Type B pancreatic cell (in vitro differentiated cells): ENCODE data around the gene COA1. TPM values are rescaled to one million over a fixed set of nuclear protein-coding genes. Genes with fewer than 3 reads are reported as not detected.

Source experiments
- DNase-seq: peaks from one replicate; pipeline ENCODE4 v3.0.0; 2021; ENCODE audit warnings: mixed read lengths; ENCODE audit not compliant: unreplicated experiment; ENCODE audit errors: extremely low spot score
- H3K27ac Mint-ChIP-seq: 2 replicates; pipeline ENCODE4 v1.8.0; 2021; ENCODE audit warnings: mild to moderate bottlenecking, mixed read lengths
- H3K27me3 Mint-ChIP-seq: 2 replicates; pipeline ENCODE4 v1.8.0; 2021; ENCODE audit warnings: mixed read lengths
- H3K36me3 Mint-ChIP-seq: 2 replicates; pipeline ENCODE4 v1.8.0; 2021; ENCODE audit warnings: mixed read lengths
- H3K4me1 Mint-ChIP-seq: one replicate; pipeline ENCODE4 v1.8.0; 2021; ENCODE audit warnings: mixed read lengths; ENCODE audit not compliant: unreplicated experiment
- H3K4me3 Mint-ChIP-seq: 2 replicates; pipeline ENCODE4 v1.8.0; 2021; ENCODE audit warnings: mild to moderate bottlenecking, mixed read lengths
- H3K9me3 Mint-ChIP-seq: 2 replicates; pipeline ENCODE4 v1.8.0; 2021; ENCODE audit warnings: mixed read lengths
- total RNA-seq: library from RNA; stranded (reverse); gene quantifications from 2 replicates; pipeline ENCODE4 v1.2.1, GENCODE V29; 2021; ENCODE audit warnings: low replicate concordance
- TF ChIP-seq, protein P1 (sequence below): fragments of 200-600 bp; sonication (generic); conservative IDR thresholded peaks from 2 replicates; pipeline ENCODE4 v1.5.0; 2021; ENCODE audit warnings: antibody characterized with exemption, mild to moderate bottlenecking

COA1 gene
- total RNA-seq, 1 donor from 2014 or later = 75.3 TPM

DNA sequence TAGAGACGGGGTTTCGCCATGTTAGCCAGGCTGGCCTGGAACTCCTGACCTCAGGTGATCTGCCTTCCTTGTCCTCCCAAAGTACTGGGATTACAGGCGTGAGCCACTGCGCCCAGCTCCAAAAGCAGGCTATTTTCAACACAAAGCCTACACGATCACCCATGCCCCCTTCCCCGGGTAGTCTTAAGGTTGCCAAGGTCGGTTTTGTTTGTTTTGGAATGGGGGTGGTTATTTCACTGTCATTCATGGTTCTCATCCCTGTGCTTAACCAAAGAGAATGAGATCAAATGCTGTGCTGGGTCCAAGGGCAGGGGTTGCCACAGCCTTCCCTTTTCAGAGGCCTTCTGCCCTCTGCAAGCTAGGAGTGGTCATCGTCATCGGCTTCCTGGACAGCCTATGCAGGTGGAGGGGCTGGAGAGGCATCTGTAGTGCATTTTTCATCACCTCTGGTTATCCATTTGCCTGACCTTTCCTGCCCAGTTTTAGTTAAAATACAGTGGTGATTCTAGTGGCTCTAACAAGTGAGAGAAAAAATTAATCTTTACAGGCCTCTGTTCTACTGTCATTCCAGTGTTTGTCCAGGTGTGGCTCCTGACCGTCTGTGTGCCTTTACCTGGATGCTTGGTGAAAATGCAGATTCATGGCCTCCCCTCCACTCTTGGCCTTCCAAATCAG is 40.6 kb upstream of the COA1 start:
- peaks cover under 1% of the 10 kb centered on the region for H3K4me1 Mint-ChIP-seq
- H3K27me3 Mint-ChIP-seq = no peaks in the 10 kb centered on the region
- H3K27ac Mint-ChIP-seq = no peak overlapping the region
- peak; percentile 18 for DNase-seq
- no peaks in the 10 kb centered on the region for H3K36me3 Mint-ChIP-seq
- H3K9me3 Mint-ChIP-seq = no peaks in the 10 kb centered on the region
- no peak overlapping the region for H3K4me3 Mint-ChIP-seq
- TF ChIP-seq, protein P1, sequence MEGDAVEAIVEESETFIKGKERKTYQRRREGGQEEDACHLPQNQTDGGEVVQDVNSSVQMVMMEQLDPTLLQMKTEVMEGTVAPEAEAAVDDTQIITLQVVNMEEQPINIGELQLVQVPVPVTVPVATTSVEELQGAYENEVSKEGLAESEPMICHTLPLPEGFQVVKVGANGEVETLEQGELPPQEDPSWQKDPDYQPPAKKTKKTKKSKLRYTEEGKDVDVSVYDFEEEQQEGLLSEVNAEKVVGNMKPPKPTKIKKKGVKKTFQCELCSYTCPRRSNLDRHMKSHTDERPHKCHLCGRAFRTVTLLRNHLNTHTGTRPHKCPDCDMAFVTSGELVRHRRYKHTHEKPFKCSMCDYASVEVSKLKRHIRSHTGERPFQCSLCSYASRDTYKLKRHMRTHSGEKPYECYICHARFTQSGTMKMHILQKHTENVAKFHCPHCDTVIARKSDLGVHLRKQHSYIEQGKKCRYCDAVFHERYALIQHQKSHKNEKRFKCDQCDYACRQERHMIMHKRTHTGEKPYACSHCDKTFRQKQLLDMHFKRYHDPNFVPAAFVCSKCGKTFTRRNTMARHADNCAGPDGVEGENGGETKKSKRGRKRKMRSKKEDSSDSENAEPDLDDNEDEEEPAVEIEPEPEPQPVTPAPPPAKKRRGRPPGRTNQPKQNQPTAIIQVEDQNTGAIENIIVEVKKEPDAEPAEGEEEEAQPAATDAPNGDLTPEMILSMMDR = no peak

DNA sequence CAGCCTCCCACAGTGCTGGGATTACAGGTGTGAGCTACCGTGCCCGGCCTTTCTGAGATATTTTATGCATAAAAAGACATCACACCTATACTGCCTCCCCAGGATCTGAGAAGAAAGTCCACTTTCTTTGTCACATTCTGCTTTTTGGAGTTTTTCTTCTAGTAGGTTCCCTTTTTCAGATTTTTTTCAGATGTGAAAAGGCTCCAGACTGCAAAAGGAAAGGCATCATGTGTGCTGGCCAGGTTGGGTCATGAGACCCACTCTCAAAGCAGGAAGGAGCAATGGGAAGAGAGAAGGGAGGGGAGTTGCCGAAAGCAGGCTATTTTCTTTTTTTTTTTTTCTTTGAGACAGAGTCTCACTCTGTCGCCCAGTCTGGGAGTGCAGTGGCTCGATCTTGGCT is 40.0 kb upstream of the COA1 start:
- no peak overlapping the region for H3K27ac Mint-ChIP-seq
- H3K9me3 Mint-ChIP-seq = no peaks in the 10 kb centered on the region
- H3K4me3 Mint-ChIP-seq = no peak overlapping the region
- TF ChIP-seq, protein P1 = no peak
- no peaks in the 10 kb centered on the region for H3K36me3 Mint-ChIP-seq
- DNase-seq = no peak
- H3K27me3 Mint-ChIP-seq = no peaks in the 10 kb centered on the region
- peaks cover 7% of the 10 kb centered on the region for H3K4me1 Mint-ChIP-seq

DNA sequence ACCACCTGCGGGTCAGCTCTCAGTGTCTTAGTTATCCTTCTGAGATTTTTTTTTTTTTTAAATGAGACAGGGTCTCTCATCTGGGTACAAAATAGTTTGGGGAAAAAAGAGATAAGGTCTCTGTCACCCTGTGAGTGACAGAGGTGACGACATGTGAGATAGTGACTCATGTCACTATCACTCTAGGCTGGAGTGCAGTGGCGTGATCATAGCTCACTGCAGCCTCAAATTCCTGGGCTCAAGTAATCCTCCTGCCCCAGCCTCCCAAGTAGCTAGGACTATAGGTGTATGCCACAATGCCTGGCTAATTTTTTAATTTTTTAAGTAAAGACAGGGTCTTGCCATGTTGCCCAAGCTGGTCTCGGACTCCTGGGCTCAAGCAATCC is 39.6 kb upstream of the COA1 start:
- Mint-ChIP-seq H3K4me1 (peaks cover 10% of the 10 kb centered on the region), H3K9me3 (no peaks in the 10 kb centered on the region), H3K4me3 (no peak overlapping the region), H3K27me3 (no peaks in the 10 kb centered on the region), H3K36me3 (no peaks in the 10 kb centered on the region), H3K27ac (no peak overlapping the region)
- peak; percentile 7 for DNase-seq
- TF ChIP-seq, protein P1 = no peak

DNA sequence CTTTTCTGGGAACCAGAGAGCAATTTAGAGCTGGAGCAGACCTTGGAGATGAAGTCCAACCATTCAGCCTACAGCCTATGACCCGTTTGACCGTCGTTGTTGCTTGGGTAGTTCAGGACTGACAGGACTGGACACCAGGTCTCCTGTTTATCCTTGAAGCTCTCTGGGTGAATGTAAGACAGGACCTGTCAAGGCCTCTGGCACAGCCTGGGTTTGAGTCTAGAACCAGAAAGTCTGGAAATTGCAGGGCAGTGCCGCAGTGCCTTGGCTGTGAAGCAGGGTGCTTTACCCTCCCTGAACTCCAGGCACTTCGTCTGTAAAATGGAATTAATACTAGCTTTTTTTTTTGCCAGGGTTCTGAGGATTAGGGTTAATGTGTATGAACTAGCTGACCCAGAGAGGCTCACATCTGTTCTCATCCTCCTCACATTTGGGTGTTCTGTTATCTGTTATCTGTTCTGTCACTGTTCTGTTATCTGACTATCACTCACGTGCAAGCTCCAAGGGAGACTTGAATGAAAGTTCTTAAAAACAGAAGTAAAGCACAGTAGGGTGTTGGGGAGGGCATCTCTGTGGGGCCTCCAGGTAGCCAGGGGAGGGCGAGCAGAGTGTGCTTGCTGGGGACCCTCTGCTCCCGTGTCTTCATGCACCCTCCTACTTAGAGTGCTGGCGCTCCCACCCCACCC is 39.0 kb upstream of the COA1 start:
- Mint-ChIP-seq H3K4me1 (peaks cover 14% of the 10 kb centered on the region), H3K27me3 (no peaks in the 10 kb centered on the region), H3K36me3 (no peaks in the 10 kb centered on the region), H3K4me3 (no peak overlapping the region), H3K9me3 (no peaks in the 10 kb centered on the region), H3K27ac (no peak overlapping the region)
- DNase-seq = peak; percentile 34
- TF ChIP-seq, protein P1 = no peak

DNA sequence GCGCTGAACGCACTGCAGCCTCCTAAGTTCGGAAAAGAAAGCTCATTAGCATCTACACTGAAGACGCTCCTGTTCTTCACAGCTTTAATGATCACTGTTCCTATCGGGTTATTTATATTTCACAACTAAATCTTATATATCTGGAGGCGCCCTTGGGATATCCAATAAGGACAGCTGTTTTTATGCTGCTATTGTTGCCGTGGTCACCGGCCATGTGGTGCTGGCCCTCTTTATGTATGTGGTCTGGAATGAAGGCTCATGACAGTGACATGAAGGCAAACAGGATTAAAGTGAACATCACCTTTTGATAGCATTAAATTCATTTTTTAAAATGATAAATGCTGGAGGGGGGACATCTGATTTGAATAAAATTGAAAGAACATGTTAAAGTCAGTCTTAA is 38.0 kb upstream of the COA1 start:
- H3K27me3 Mint-ChIP-seq = no peaks in the 10 kb centered on the region
- no peak overlapping the region for H3K4me3 Mint-ChIP-seq
- H3K9me3 Mint-ChIP-seq = no peaks in the 10 kb centered on the region
- TF ChIP-seq, protein P1 = no peak
- H3K27ac Mint-ChIP-seq = no peak overlapping the region
- peaks cover 20% of the 10 kb centered on the region for H3K4me1 Mint-ChIP-seq
- DNase-seq = peak; percentile 11
- no peaks in the 10 kb centered on the region for H3K36me3 Mint-ChIP-seq
